ENCODE measurements around the gene ZNF81. TPM values are rescaled to one million over a fixed set of nuclear protein-coding genes. Genes with fewer than 3 reads are reported as not detected.
"Not testable (repeated sequence)": the region's sequence is repeated elsewhere in the genome, so short reads cannot be mapped to it uniquely, and the experiment has no call there.

ZNF81 gene
- total RNA-seq = 10 to 100 TPM in 1 of 2 experiments, 1 to 10 TPM in 1; 9.9 to 11.5 TPM
- polyA plus RNA-seq = 1 to 10 TPM; 1.3 to 1.5 TPM

DNA sequence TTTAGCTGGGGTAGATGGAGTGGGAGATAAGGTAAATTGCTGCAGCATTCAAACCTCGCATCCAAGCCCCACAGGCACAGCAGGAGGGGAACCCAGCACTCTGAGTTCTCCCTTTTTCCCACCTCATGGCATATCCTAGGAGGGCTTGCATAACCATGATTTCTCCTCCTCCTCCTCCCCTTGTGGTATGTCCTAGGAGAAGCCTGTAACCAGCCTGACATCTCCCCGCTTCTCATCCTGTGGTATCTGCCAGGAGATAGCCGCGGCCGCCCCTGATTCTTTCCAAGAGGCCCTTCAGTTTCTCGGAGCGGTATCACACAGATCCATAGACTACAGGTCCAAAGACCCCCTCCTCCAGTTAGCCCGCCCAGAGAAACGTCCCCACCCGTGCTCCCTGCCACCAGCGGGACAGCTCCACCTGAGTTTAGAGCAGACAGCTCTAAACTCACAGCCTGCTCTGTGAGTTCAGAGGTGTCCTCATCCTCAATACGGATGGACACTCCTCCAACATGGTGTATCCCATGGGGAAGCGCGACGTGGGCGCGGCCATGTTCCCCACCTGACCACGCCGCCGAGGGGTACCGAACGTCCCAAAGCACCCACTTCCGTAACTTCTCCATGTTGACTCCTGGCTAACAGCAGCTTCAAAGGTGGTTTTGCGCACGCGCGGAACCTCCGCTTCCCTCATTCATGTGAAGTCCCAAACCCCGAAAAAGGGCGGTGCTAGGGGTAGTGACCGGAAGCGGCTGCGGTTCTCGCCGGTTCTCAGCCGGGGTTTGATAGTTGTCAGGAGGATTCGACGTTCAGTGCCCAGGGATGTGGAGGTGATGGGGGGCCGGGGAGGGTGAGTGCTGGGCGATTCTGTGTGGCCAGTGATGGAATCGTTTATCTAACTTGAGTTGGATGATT is at the start of gene ZNF81:
Gene ZNF81 (plus strand): TSS at position 739 of the 909 bp plus-strand sequence. CDS start 9,366 bp downstream, outside the sequence.
- peak; percentile 86 to 95 (median 88) for DNase-seq
- Histone ChIP-seq H3K4me1 (ENCODE audit: insufficient read depth, low read length) (peaks cover 16% of the 10 kb centered on the region), H3K27ac (ENCODE audit: low read depth, low read length) (peak within 1 kb of the TSS; percentile 62), H3K4me3 (ENCODE audit: low read length in 2 of 2) (peak within 1 kb of the TSS; percentile 78 to 84), H3K36me3 (ENCODE audit: insufficient read depth, low read length) (no peaks in the 10 kb centered on the region), H3K27me3 (ENCODE audit: insufficient read depth, low read length) (no peaks in the 10 kb centered on the region), H3K9me3 (ENCODE audit: control insufficient read depth in 1 of 2, low read length in 2 of 2) (no peaks in the 10 kb centered on the region)
- Mint-ChIP-seq H3K9me3 (no peaks in the 10 kb centered on the region), H3K27ac (peak within 1 kb of the TSS; percentile 92 to 99 (median 98)), H3K4me3 (peak within 1 kb of the TSS; percentile 92 to 98 (median 97)), H3K27me3 (no peaks in the 10 kb centered on the region), H3K36me3 (peaks cover 0 to 10% of the 10 kb centered on the region in 2 donors), H3K4me1 (peaks cover 6 to 24% (median 13%) of the 10 kb centered on the region in 4 donors)
- intact Hi-C loops (cut with micrococcal nuclease) = loop anchor here (1.0 to 5.0 kb wide), 5 partner anchors 122 to 279 kb away; partner anchors contain the start of genes UXT and ZNF182
- ChIA-PET CTCF (ENCODE audit: partially characterized antibody) (interaction anchor here (0.8 to 3.4 kb wide), 4 partner anchors 18 to 191 kb away, joined by 3 to 23 read pairs (median 3); partner anchors contain the start of gene ELK1), POLR2A (ENCODE audit: partially characterized antibody) (interaction anchor here (0.6 to 1.6 kb wide), 7 partner anchors 15 to 901 kb away, joined by 3 to 10 read pairs (median 3); partner anchors contain the start of gene UXT)

DNA sequence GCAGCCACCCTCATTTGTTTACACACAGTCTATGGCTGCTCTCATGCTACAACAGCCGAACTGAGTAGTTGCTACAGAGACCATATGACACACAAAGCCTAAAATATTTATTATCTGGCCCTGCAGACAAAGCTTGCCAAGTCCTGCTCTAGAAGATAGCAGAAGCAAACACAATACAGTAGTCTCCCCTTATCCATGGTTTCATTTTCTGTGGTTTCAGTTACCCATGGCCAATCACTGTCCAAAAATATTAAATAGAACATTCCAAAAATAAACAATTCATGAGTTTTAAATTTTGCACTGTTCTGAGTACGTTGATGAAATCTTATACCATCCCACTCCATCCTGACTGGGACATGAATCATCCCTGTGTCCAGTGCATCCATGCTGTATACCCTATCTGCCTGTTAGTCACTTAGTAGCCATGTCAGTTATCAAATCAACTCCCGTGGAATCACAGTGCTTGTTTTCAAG is 40.2 kb upstream of the ZNF81 start:
- Mint-ChIP-seq H3K4me3 (no peak overlapping the region), H3K27me3 (peaks cover 0 to 3% of the 10 kb centered on the region in 2 donors), H3K4me1 (no peaks in the 10 kb centered on the region), H3K9me3 (no peaks in the 10 kb centered on the region), H3K36me3 (no peaks in the 10 kb centered on the region), H3K27ac (no peak overlapping the region)
- intact Hi-C loops (cut with micrococcal nuclease) = no loop called here
- no peak for DNase-seq
- no peak overlapping the region for H3K4me3 ChIP-seq (ENCODE audit: low read length in 2 of 2)
- H3K36me3 ChIP-seq (ENCODE audit: insufficient read depth, low read length) = no peaks in the 10 kb centered on the region
- no peaks in the 10 kb centered on the region for H3K9me3 ChIP-seq (ENCODE audit: control insufficient read depth in 1 of 2, low read length in 2 of 2)
- CTCF ChIA-PET (ENCODE audit: partially characterized antibody) = no interaction called here
- H3K4me1 ChIP-seq (ENCODE audit: insufficient read depth, low read length) = no peaks in the 10 kb centered on the region
- no peak overlapping the region for H3K27ac ChIP-seq (ENCODE audit: low read depth, low read length)
- H3K27me3 ChIP-seq (ENCODE audit: insufficient read depth, low read length) = no peaks in the 10 kb centered on the region
- POLR2A ChIA-PET (ENCODE audit: partially characterized antibody) = no interaction called here

- Mint-ChIP-seq H3K27ac (no peak overlapping the region), H3K4me1 (no peaks in the 10 kb centered on the region), H3K36me3 (no peaks in the 10 kb centered on the region), H3K9me3 (no peaks in the 10 kb centered on the region), H3K4me3 (no peak overlapping the region), H3K27me3 (peaks cover 0 to 2% of the 10 kb centered on the region in 2 donors)
- Histone ChIP-seq H3K4me1 (ENCODE audit: insufficient read depth, low read length) (no peaks in the 10 kb centered on the region), H3K27ac (ENCODE audit: low read depth, low read length) (no peak overlapping the region), H3K36me3 (ENCODE audit: insufficient read depth, low read length) (no peaks in the 10 kb centered on the region), H3K9me3 (ENCODE audit: control insufficient read depth in 1 of 2, low read length in 2 of 2) (no peaks in the 10 kb centered on the region), H3K4me3 (ENCODE audit: low read length in 2 of 2) (no peak overlapping the region), H3K27me3 (ENCODE audit: insufficient read depth, low read length) (no peaks in the 10 kb centered on the region)
- CTCF ChIA-PET (ENCODE audit: partially characterized antibody) = no interaction called here
- intact Hi-C loops (cut with micrococcal nuclease) = no loop called here
- DNase-seq = no peak
- POLR2A ChIA-PET (ENCODE audit: partially characterized antibody) = no interaction called here
These were observed 39.6 kb upstream of the ZNF81 start for GRCh38 chrX:47797084-47797483.

GRCh38 chrX:47798861-47799260 is 37.8 kb upstream of the ZNF81 start:
- Histone ChIP-seq H3K27ac (ENCODE audit: low read depth, low read length) (no peak overlapping the region), H3K4me3 (ENCODE audit: low read length in 2 of 2) (no peak overlapping the region), H3K9me3 (ENCODE audit: control insufficient read depth in 1 of 2, low read length in 2 of 2) (no peaks in the 10 kb centered on the region), H3K4me1 (ENCODE audit: insufficient read depth, low read length) (no peaks in the 10 kb centered on the region), H3K36me3 (ENCODE audit: insufficient read depth, low read length) (no peaks in the 10 kb centered on the region), H3K27me3 (ENCODE audit: insufficient read depth, low read length) (no peaks in the 10 kb centered on the region)
- no peaks in the 10 kb centered on the region for H3K4me1 Mint-ChIP-seq
- H3K27me3 Mint-ChIP-seq = no peaks in the 10 kb centered on the region
- POLR2A ChIA-PET (ENCODE audit: partially characterized antibody) = no interaction called here
- CTCF ChIA-PET (ENCODE audit: partially characterized antibody) = no interaction called here
- H3K4me3 Mint-ChIP-seq = no peak overlapping the region
- no peaks in the 10 kb centered on the region for H3K36me3 Mint-ChIP-seq
- intact Hi-C loops (cut with micrococcal nuclease) = no loop called here
- no peak overlapping the region for H3K27ac Mint-ChIP-seq
- no peaks in the 10 kb centered on the region for H3K9me3 Mint-ChIP-seq
- no peak for DNase-seq

- Histone ChIP-seq H3K27me3 (ENCODE audit: insufficient read depth, low read length) (no peaks in the 10 kb centered on the region), H3K4me3 (ENCODE audit: low read length in 2 of 2) (no peak overlapping the region), H3K27ac (ENCODE audit: low read depth, low read length) (no peak overlapping the region), H3K9me3 (ENCODE audit: control insufficient read depth in 1 of 2, low read length in 2 of 2) (no peaks in the 10 kb centered on the region), H3K4me1 (ENCODE audit: insufficient read depth, low read length) (no peaks in the 10 kb centered on the region), H3K36me3 (ENCODE audit: insufficient read depth, low read length) (no peaks in the 10 kb centered on the region)
- Mint-ChIP-seq H3K9me3 (no peaks in the 10 kb centered on the region), H3K36me3 (no peaks in the 10 kb centered on the region), H3K4me1 (no peaks in the 10 kb centered on the region), H3K27me3 (no peaks in the 10 kb centered on the region), H3K4me3 (no peak overlapping the region), H3K27ac (no peak overlapping the region)
- intact Hi-C loops (cut with micrococcal nuclease) = no loop called here
- ChIA-PET CTCF (ENCODE audit: partially characterized antibody) (interaction anchor here (1.2 kb wide), 1 partner anchor 29 kb away, joined by 3 read pairs; no protein-coding TSS in a partner anchor), POLR2A (ENCODE audit: partially characterized antibody) (no interaction called here)
- DNase-seq = no peak
These were observed 34.1 kb upstream of the ZNF81 start for GRCh38 chrX:47802589-47802988.

- H3K9me3 Mint-ChIP-seq; H3K4me1 Mint-ChIP-seq; POLR2A ChIA-PET (ENCODE audit: partially characterized antibody); H3K36me3 ChIP-seq (ENCODE audit: insufficient read depth, low read length); intact Hi-C loops (cut with micrococcal nuclease); H3K4me3 Mint-ChIP-seq; H3K4me1 ChIP-seq (ENCODE audit: insufficient read depth, low read length); H3K27me3 ChIP-seq (ENCODE audit: insufficient read depth, low read length); H3K27ac ChIP-seq (ENCODE audit: low read depth, low read length); H3K36me3 Mint-ChIP-seq; H3K27ac Mint-ChIP-seq; DNase-seq; H3K9me3 ChIP-seq (ENCODE audit: control insufficient read depth in 1 of 2, low read length in 2 of 2); H3K27me3 Mint-ChIP-seq; H3K4me3 ChIP-seq (ENCODE audit: low read length in 2 of 2): not testable (repeated sequence)
- CTCF ChIA-PET (ENCODE audit: partially characterized antibody) = interaction anchor here (1.2 kb wide), 1 partner anchor 29 kb away, joined by 3 read pairs; no protein-coding TSS in a partner anchor
These were observed 33.6 kb upstream of the ZNF81 start for GRCh38 chrX:47803103-47803502.

- no peaks in the 10 kb centered on the region for H3K9me3 Mint-ChIP-seq
- CTCF ChIA-PET (ENCODE audit: partially characterized antibody) = no interaction called here
These were observed 32.4 kb upstream of the ZNF81 start for GRCh38 chrX:47804315-47804714.

More at GRCh38 chrX:47804315-47804714, 32.4 kb upstream of the ZNF81 start:
- no peaks in the 10 kb centered on the region for H3K36me3 Mint-ChIP-seq
- no peak overlapping the region for H3K4me3 Mint-ChIP-seq
- peaks cover 0 to 1% of the 10 kb centered on the region in 2 donors for H3K27me3 Mint-ChIP-seq
- H3K9me3 ChIP-seq (ENCODE audit: control insufficient read depth in 1 of 2, low read length in 2 of 2) = no peaks in the 10 kb centered on the region
- POLR2A ChIA-PET (ENCODE audit: partially characterized antibody) = no interaction called here
- H3K36me3 ChIP-seq (ENCODE audit: insufficient read depth, low read length) = no peaks in the 10 kb centered on the region
- H3K4me1 Mint-ChIP-seq = no peaks in the 10 kb centered on the region
- no peak overlapping the region for H3K4me3 ChIP-seq (ENCODE audit: low read length in 2 of 2)
- intact Hi-C loops (cut with micrococcal nuclease) = no loop called here
- H3K4me1 ChIP-seq (ENCODE audit: insufficient read depth, low read length) = no peaks in the 10 kb centered on the region
- no peaks in the 10 kb centered on the region for H3K27me3 ChIP-seq (ENCODE audit: insufficient read depth, low read length)
- H3K27ac ChIP-seq (ENCODE audit: low read depth, low read length) = no peak overlapping the region
- no peak overlapping the region for H3K27ac Mint-ChIP-seq
- DNase-seq = no peak
